Right lobe of liver (tissue), 4 donors: ENCODE data around the gene HTRA2.

Experiments used
- CTCF ChIP-seq, 4 donors: fragments of 200-600 bp in 3 of 4; fragments of 450-650 bp in 1 of 4; IDR thresholded peaks; one replicate each; pipeline versions ENCODE4 v1.5.1 to v1.8.0; 2016 to 2022; ENCODE audit warnings: antibody characterized with exemption in 4 of 4, mild to moderate bottlenecking in 2 of 4
- POLR2A ChIP-seq: fragments of 450-650 bp; IDR thresholded peaks from one replicate; pipeline ENCODE4 v1.6.1; 2017; ENCODE audit warnings: antibody characterized with exemption, mild to moderate bottlenecking
- donor health status: DM: no; HTN: no; CAD: no.
- donor health status: DM: no; HTN: no; CAD: no.
- donor health status: DM: no; HTN: yes; CAD: no.

- TF ChIP-seq POLR2A, result no peak
- TF ChIP-seq CTCF (IDR thresholded peaks at IDR 0.05), result no peak
These were observed 27.2 kb downstream of the HTRA2 start for GRCh38 chr2:74556831-74557370.
